K562 (cell line): ENCODE results near the gene SH3BGRL2. TPM values are rescaled to one million over a fixed set of nuclear protein-coding genes. Genes with fewer than 3 reads are reported as not detected.

Experiments used
- CUX1 ChIP-seq: fragments of 200-800 bp; sonication (Bioruptor generic); IDR thresholded peaks from 2 replicates; pipeline ENCODE4 v1.6.1; 2016; ENCODE audit warnings: missing genetic modification characterization, missing compliant biosample characterization
- GATAD2B ChIP-seq: fragments of 450-650 bp; IDR thresholded peaks from 2 replicates; pipeline ENCODE4 v1.6.1; 2017; ENCODE audit warnings: mild to moderate bottlenecking, borderline replicate concordance
- IRF2 ChIP-seq: sonication (generic); formaldehyde crosslinking; IDR thresholded peaks from 2 replicates; pipeline ENCODE4 v1.8.1; 2022; ENCODE audit warnings: mild to moderate bottlenecking, missing genetic modification reagents
- MITF ChIP-seq: IDR thresholded peaks from 2 replicates; pipeline ENCODE4 v1.6.1; 2014; ENCODE audit warnings: antibody characterized with exemption
- RBBP5 ChIP-seq: fragments of 200-600 bp; sonication (generic); IDR thresholded peaks from 2 replicates; pipeline ENCODE4 v1.6.1; 2012; ENCODE audit warnings: borderline replicate concordance, mild to moderate bottlenecking, low read length, control low read depth, inconsistent platforms; ENCODE audit not compliant: insufficient read depth, poor library complexity, severe bottlenecking
- SMARCB1 ChIP-seq: IDR thresholded peaks from 2 replicates; pipeline ENCODE4 v1.6.1; 2011; ENCODE audit warnings: improper control_type of control experiment, low read depth; ENCODE audit not compliant: insufficient read length
- STAT6 ChIP-seq: sonication (generic); formaldehyde crosslinking; IDR thresholded peaks from 2 replicates; pipeline ENCODE4 v1.8.1; 2023; ENCODE audit warnings: mild to moderate bottlenecking, missing genetic modification reagents
- USF2 ChIP-seq: sonication (generic); formaldehyde crosslinking; IDR thresholded peaks from 2 replicates; pipeline ENCODE4 v1.5.0; 2020; ENCODE audit warnings: missing genetic modification reagents
- ZBTB7A ChIP-seq: IDR thresholded peaks from 2 replicates; pipeline ENCODE4 v1.6.1; 2011; ENCODE audit warnings: low read depth, mild to moderate bottlenecking, low read length, moderate library complexity, borderline replicate concordance; ENCODE audit not compliant: control insufficient read depth
- ZNF134 ChIP-seq: fragments of 250-450 bp; sonication (Bioruptor Pico); conservative IDR thresholded peaks from 2 replicates; pipeline ENCODE4 v1.4.0; 2020
- ZNF263 ChIP-seq: sonication (generic); formaldehyde crosslinking; IDR thresholded peaks from 2 replicates; pipeline ENCODE4 v1.8.0; 2022; ENCODE audit warnings: mild to moderate bottlenecking, missing genetic modification reagents, borderline replicate concordance
- ZNF518B ChIP-seq: fragments of 250-450 bp; sonication (Bioruptor Pico); IDR thresholded peaks from 2 replicates; pipeline ENCODE4 v1.5.0; 2021; ENCODE audit warnings: mild to moderate bottlenecking, moderate library complexity
- ZNF668 ChIP-seq: fragments of 250-450 bp; sonication (Bioruptor Pico); IDR thresholded peaks from 2 replicates; pipeline ENCODE4 v1.8.0; 2022; ENCODE audit warnings: mild to moderate bottlenecking, inconsistent platforms
- ZNF75A ChIP-seq: fragments of 450-650 bp; formaldehyde crosslinking; IDR thresholded peaks from 2 replicates; pipeline ENCODE4 v1.4.0; 2020; ENCODE audit warnings: mild to moderate bottlenecking
- polyA plus RNA-seq, 8 experiments: library from polyadenylated mRNA; depleted of rRNA in 4 of 8; stranded (reverse) in 5 of 8; unstranded in 3 of 8; fragments of >200 nt; fragmentation: Nextera tagmentation in 2 of 8; fragmentation: Illumina TruSeq in 1 of 8; extraction: Ambion mirVana in 2 of 8; extraction: Trizol in 1 of 8; gene quantifications; 2 replicates each; pipeline versions ENCODE4 v1.2.1 to v1.2.3, GENCODE V29; 2011 to 2014; ENCODE audit warnings: inconsistent platforms in 1 of 8, missing spikeins in 1 of 8
- total RNA-seq, 7 experiments: library from RNA; depleted of rRNA in 6 of 7; stranded (reverse); fragments of >200 nt in 6 of 7; fragmentation: Illumina TruSeq in 2 of 7; extraction: Trizol in 2 of 7; gene quantifications; 2 replicates each; pipeline versions ENCODE4 v1.2.1 to v1.2.3, GENCODE V29; 2011 to 2021; ENCODE audit warnings: low replicate concordance in 1 of 7

SH3BGRL2 gene
- total and polyA plus RNA-seq, 9 of the 15 experiments (the other 6 are each of a cell fraction or from before 2014, with no cell fraction given): 4.4 to 12.1 (median 7.3) TPM

- TF ChIP-seq GATAD2B: no peak
- TF ChIP-seq SMARCB1: no peak
- TF ChIP-seq ZNF134 (CRISPR knock-in tag): no peak
- TF ChIP-seq MITF: no peak
- no peak for TF ChIP-seq USF2 (CRISPR knock-in tag)
- TF ChIP-seq CUX1 (CRISPR knock-in tag): no peak
- TF ChIP-seq ZBTB7A: no peak
- TF ChIP-seq IRF2: no peak
- TF ChIP-seq ZNF263 (CRISPR knock-in tag): no peak
- no peak for TF ChIP-seq STAT6 (CRISPR knock-in tag)
- TF ChIP-seq ZNF75A: no peak
- TF ChIP-seq RBBP5: no peak
- TF ChIP-seq ZNF518B (CRISPR knock-in tag): no peak
- TF ChIP-seq ZNF668 (CRISPR knock-in tag): no peak
Observed at GRCh38 chr6:79604583-79605037, 26.5 kb upstream of the SH3BGRL2 start (continued).
